Measurements from ENCODE around the gene MMP11. TPM values are rescaled to one million over a fixed set of nuclear protein-coding genes. Genes with fewer than 3 reads are reported as not detected.
A peak's percentile ranks its signal among the peaks of the same experiment; 100 is the strongest.

The MMP11 gene
- total and polyA plus RNA-seq, 2 donors: 3.8 to 3.9 TPM

DNA sequence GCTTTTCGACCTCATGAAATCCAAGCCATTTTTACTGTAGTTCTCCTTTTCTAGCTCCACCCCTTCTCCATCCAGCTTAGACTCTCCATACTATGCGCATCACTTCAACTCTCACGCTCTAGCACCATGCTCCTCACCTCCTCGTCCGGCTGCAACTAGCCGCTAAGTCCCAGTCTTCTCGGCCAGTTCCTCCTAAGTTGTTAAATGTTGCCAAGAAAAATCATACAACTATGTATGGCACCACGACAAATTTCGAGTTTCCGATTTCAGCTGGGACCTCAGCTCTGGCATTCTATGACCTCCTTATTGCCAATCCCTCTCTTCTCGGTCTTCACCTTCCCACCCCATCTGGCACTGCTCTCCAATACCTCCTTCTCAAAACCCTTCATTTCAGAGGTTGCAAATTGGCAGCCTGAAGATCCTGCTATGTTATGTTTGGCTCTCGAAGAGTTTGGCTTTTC is 22.8 kb upstream of the MMP11 start:
- H3K27ac ChIP-seq (ENCODE audit: low read depth in 1 of 2, low read length in 1 of 2): no peak overlapping the region
- WGBS: 90% methylated on average over 12 of the region's 12 CpGs
- DNase-seq (ENCODE audit: low read depth in 6 of 9, low spot score in 9 of 9): no peak
- H3K4me1 ChIP-seq (ENCODE audit: control insufficient read depth in 2 of 2, insufficient read depth in 2 of 2, low read length in 2 of 2): peaks cover 9 to 22% of the 10 kb centered on the region in 2 donors
- H3K4me3 ChIP-seq (ENCODE audit: low read length in 2 of 2): no peak overlapping the region
- no peaks in the 10 kb centered on the region for H3K9me3 ChIP-seq (ENCODE audit: control insufficient read depth in 2 of 2, insufficient read depth in 1 of 2, low read length in 1 of 2)
- no peaks in the 10 kb centered on the region for H3K27me3 ChIP-seq (ENCODE audit: control insufficient read depth in 2 of 2, insufficient read depth in 1 of 2, low read length in 1 of 2)
- H3K36me3 ChIP-seq (ENCODE audit: control insufficient read depth in 2 of 2, insufficient read depth in 2 of 2, low read length in 1 of 2): peaks cover 0 to under 1% of the 10 kb centered on the region in 2 donors

DNA sequence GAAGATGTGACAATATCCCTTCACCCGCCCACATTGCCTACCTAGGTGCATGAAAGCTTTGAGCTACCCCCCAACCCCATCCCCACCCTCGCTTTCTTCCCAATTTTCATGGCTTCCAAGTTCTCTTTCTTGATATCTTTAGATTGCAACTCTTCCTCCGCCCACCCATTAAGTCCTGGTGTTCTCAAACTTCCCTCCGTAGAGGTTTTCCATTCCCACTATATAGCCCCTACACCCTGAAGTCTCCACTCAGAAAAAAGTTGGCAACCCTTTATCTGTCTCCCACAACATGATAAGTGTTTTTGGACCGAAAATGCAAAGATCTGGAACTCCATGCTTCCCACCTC is 22.3 kb upstream of the MMP11 start:
- no peak for DNase-seq (ENCODE audit: low read depth in 6 of 9, low spot score in 9 of 9)
- 42% methylated on average over 5 of the region's 5 CpGs for WGBS
- H3K9me3 ChIP-seq (ENCODE audit: control insufficient read depth in 2 of 2, insufficient read depth in 1 of 2, low read length in 1 of 2): no peaks in the 10 kb centered on the region
- H3K27me3 ChIP-seq (ENCODE audit: control insufficient read depth in 2 of 2, insufficient read depth in 1 of 2, low read length in 1 of 2): no peaks in the 10 kb centered on the region
- no peaks in the 10 kb centered on the region for H3K36me3 ChIP-seq (ENCODE audit: control insufficient read depth in 2 of 2, insufficient read depth in 2 of 2, low read length in 1 of 2)
- peak overlapping the region; percentile 57 to 84 for H3K4me3 ChIP-seq (ENCODE audit: low read length in 2 of 2)
- peak overlapping the region; percentile 56 to 68 for H3K27ac ChIP-seq (ENCODE audit: low read depth in 1 of 2, low read length in 1 of 2)
- peaks cover 9 to 22% of the 10 kb centered on the region in 2 donors for H3K4me1 ChIP-seq (ENCODE audit: control insufficient read depth in 2 of 2, insufficient read depth in 2 of 2, low read length in 2 of 2)

DNA sequence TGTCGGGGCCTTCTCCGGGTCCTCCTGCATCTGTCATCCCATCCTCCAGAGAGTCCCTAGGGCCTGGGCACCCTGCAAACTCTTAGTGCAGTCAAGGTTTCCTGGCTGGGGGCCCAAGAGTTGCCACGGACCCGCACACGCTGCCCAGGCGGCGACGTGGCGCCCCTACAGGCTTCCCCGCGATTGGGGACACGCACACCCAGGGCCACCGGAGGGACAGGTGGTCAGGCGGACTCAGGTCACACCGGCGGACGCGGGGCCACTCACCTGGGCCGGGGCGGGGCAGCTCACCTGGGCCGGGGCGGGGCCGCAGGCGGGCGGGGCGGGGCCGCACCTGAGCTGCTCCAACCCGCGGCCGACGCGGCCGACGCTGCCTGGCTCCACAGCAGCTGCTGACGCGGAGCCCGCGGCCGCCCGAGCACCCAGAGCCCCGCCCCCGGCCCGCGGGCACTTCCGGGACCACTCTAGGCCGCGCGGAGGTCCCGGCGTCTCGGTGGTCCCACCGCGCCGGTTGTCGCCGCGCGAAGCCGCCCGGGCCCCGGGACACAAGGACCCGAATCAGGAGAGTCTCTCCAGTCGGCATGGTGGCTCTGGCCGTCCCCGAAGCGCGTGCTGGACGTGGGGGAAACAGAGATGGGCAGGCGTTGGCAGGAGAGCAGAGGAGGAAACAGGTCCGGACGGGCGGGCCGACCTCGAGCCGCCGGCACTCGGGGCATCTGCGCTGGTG is 21.8 kb upstream of the MMP11 start, which contains the start of gene ZNF70:
Gene ZNF70, minus strand, starts transcription at position 399 of the 727 bp plus-strand sequence. CDS start 5,972 bp downstream, outside the sequence.
- no peaks in the 10 kb centered on the region for H3K36me3 ChIP-seq (ENCODE audit: control insufficient read depth in 2 of 2, insufficient read depth in 2 of 2, low read length in 1 of 2)
- peak in 7 of 9 donors; percentile 70 to 93 (median 87) for DNase-seq (ENCODE audit: low read depth in 6 of 9, low spot score in 9 of 9)

DNA sequence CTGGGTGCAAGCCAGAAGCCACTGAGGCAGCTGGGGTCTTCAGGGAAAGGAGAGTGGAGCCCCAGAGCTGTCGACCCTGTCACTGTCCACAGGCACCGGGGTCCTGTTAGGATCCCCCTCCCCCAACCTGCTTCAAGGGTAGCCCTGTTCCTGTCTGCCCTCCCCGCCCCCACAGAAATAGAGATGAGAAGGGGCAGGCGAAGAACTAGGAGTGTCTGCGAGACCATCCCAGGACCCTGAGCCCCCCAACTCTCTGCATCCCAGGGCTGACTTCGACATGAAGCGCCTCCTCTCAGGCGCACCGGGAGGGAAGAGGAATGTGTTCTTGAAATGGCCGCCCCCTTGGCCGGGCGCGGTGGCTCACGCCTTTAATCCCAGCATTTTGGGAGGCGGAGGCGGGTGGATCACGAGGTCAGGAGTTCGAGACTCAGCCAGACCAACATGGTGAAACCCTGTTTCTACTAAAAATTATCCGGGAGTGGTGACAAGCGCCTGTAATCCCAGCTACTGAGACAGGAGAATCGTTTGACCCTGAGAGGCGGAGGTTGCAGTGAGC is 21.1 kb upstream of the MMP11 start:
- no peaks in the 10 kb centered on the region for H3K36me3 ChIP-seq (ENCODE audit: control insufficient read depth in 2 of 2, insufficient read depth in 2 of 2, low read length in 1 of 2)
- H3K4me1 ChIP-seq (ENCODE audit: control insufficient read depth in 2 of 2, insufficient read depth in 2 of 2, low read length in 2 of 2): peaks cover 9 to 22% of the 10 kb centered on the region in 2 donors
- H3K27me3 ChIP-seq (ENCODE audit: control insufficient read depth in 2 of 2, insufficient read depth in 1 of 2, low read length in 1 of 2): no peaks in the 10 kb centered on the region
- peak overlapping the region; percentile 81 to 91 for H3K27ac ChIP-seq (ENCODE audit: low read depth in 1 of 2, low read length in 1 of 2)
- DNase-seq (ENCODE audit: low read depth in 6 of 9, low spot score in 9 of 9): no peak
- H3K4me3 ChIP-seq (ENCODE audit: low read length in 2 of 2): peak overlapping the region; percentile 84 to 91
- WGBS: 35% methylated on average over 22 of the region's 22 CpGs
- H3K9me3 ChIP-seq (ENCODE audit: control insufficient read depth in 2 of 2, insufficient read depth in 1 of 2, low read length in 1 of 2): no peaks in the 10 kb centered on the region

More for the DNA sequence above, 21.8 kb upstream of the MMP11 start, which contains the start of gene ZNF70:
- H3K27ac ChIP-seq (ENCODE audit: low read depth in 1 of 2, low read length in 1 of 2): peak within 1 kb of the TSS; percentile 81 to 91
- H3K4me1 ChIP-seq (ENCODE audit: control insufficient read depth in 2 of 2, insufficient read depth in 2 of 2, low read length in 2 of 2): peaks cover 9 to 22% of the 10 kb centered on the region in 2 donors
- peak within 1 kb of the TSS; percentile 84 to 91 for H3K4me3 ChIP-seq (ENCODE audit: low read length in 2 of 2)
- no peaks in the 10 kb centered on the region for H3K27me3 ChIP-seq (ENCODE audit: control insufficient read depth in 2 of 2, insufficient read depth in 1 of 2, low read length in 1 of 2)
- no peaks in the 10 kb centered on the region for H3K9me3 ChIP-seq (ENCODE audit: control insufficient read depth in 2 of 2, insufficient read depth in 1 of 2, low read length in 1 of 2)
- under 1% methylated on average over 78 of the region's 78 CpGs for WGBS

DNA sequence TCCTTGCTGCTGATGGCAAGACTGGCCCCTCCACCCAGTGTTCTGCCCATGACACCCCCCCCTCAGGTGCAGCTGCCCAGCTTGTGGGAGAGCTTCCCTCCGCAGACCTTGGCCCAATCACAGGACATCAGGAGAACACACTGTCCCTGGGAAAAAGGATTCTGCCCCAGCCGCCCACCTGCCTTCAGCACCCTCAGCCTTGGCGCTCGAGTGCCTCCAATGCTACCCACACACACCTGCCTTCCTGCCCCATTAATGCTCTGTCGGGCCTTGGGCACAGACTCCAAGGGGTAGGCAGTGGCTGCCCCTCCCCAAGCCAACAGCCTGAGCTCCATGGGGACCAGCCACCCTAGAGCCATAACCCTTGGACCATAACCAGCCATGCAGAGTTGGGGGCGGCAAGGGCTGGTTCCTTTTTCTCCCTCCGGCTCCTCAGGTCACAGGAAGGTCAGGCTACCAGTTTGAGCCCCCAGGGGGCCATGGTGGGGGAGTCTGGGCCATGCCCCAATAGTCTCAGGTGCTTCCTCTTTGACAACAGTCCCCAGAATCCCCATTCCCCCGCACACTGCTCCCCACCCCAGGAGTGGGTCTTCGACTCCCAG is 20.5 kb upstream of the MMP11 start:
- no peak overlapping the region for H3K4me3 ChIP-seq (ENCODE audit: low read length in 2 of 2)
- no peak for DNase-seq (ENCODE audit: low read depth in 6 of 9, low spot score in 9 of 9)
- no peaks in the 10 kb centered on the region for H3K9me3 ChIP-seq (ENCODE audit: control insufficient read depth in 2 of 2, insufficient read depth in 1 of 2, low read length in 1 of 2)
- peaks cover 9 to 25% of the 10 kb centered on the region in 2 donors for H3K4me1 ChIP-seq (ENCODE audit: control insufficient read depth in 2 of 2, insufficient read depth in 2 of 2, low read length in 2 of 2)
- no peaks in the 10 kb centered on the region for H3K36me3 ChIP-seq (ENCODE audit: control insufficient read depth in 2 of 2, insufficient read depth in 2 of 2, low read length in 1 of 2)
- WGBS: 56% methylated on average over 9 of the region's 9 CpGs
- no peak overlapping the region for H3K27ac ChIP-seq (ENCODE audit: low read depth in 1 of 2, low read length in 1 of 2)
- H3K27me3 ChIP-seq (ENCODE audit: control insufficient read depth in 2 of 2, insufficient read depth in 1 of 2, low read length in 1 of 2): no peaks in the 10 kb centered on the region

DNA sequence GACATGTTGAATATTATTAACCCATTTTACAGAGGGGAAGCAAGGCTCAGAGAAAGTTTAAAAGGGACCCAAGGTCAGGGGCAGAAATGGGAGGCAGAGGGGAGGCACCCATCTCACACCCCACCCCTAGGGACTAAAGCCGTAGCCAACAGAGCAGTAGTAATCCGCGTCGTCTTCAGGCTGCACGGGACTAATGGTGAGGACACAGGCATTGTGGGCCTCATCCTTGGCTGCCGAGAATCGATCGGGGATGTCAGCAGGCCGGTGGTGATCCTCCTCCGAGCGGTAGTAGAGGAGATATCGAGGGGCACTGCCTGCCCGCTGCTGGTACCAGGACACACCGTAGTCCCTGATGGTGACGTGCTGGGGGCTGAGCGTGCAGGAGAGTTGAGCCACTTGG is 19.9 kb upstream of the MMP11 start:
- H3K4me3 ChIP-seq (ENCODE audit: low read length in 2 of 2): no peak overlapping the region
- no peaks in the 10 kb centered on the region for H3K9me3 ChIP-seq (ENCODE audit: control insufficient read depth in 2 of 2, insufficient read depth in 1 of 2, low read length in 1 of 2)
- no peak overlapping the region for H3K27ac ChIP-seq (ENCODE audit: low read depth in 1 of 2, low read length in 1 of 2)
- WGBS: 98% methylated on average over 16 of the region's 16 CpGs
- DNase-seq (ENCODE audit: low read depth in 6 of 9, low spot score in 9 of 9): no peak
- peaks cover 9 to 25% of the 10 kb centered on the region in 2 donors for H3K4me1 ChIP-seq (ENCODE audit: control insufficient read depth in 2 of 2, insufficient read depth in 2 of 2, low read length in 2 of 2)
- H3K27me3 ChIP-seq (ENCODE audit: control insufficient read depth in 2 of 2, insufficient read depth in 1 of 2, low read length in 1 of 2): no peaks in the 10 kb centered on the region
- H3K36me3 ChIP-seq (ENCODE audit: control insufficient read depth in 2 of 2, insufficient read depth in 2 of 2, low read length in 1 of 2): no peaks in the 10 kb centered on the region

DNA sequence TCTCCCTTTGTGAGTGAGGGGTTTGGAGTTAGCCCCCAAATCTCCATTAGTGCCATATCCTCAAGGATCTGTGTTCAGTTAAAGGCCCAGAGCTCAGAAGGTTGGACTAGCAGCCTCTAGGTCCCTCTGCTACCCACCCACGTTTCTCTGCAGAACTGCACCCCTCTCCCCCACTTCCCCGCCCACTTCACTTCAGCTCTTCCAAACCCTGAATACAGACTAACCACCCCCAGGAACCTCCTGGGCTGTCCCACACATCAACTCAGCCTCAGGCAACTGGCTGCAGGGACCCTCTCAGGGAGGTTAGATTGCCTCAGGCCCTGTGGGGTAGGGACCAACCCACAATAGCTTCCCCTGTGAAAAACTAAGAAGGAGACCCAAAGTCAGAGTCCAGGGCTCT is 19.3 kb upstream of the MMP11 start:
- Histone ChIP-seq H3K9me3 (ENCODE audit: control insufficient read depth in 2 of 2, insufficient read depth in 1 of 2, low read length in 1 of 2) (no peaks in the 10 kb centered on the region), H3K36me3 (ENCODE audit: control insufficient read depth in 2 of 2, insufficient read depth in 2 of 2, low read length in 1 of 2) (no peaks in the 10 kb centered on the region), H3K27ac (ENCODE audit: low read depth in 1 of 2, low read length in 1 of 2) (peak overlapping the region in 1 of 2 donors; percentile 40), H3K27me3 (ENCODE audit: control insufficient read depth in 2 of 2, insufficient read depth in 1 of 2, low read length in 1 of 2) (no peaks in the 10 kb centered on the region), H3K4me1 (ENCODE audit: control insufficient read depth in 2 of 2, insufficient read depth in 2 of 2, low read length in 2 of 2) (peaks cover 9 to 25% of the 10 kb centered on the region in 2 donors), H3K4me3 (ENCODE audit: low read length in 2 of 2) (no peak overlapping the region)
- WGBS: 74% methylated on average over 2 of the region's 2 CpGs
- no peak for DNase-seq (ENCODE audit: low read depth in 6 of 9, low spot score in 9 of 9)

DNA sequence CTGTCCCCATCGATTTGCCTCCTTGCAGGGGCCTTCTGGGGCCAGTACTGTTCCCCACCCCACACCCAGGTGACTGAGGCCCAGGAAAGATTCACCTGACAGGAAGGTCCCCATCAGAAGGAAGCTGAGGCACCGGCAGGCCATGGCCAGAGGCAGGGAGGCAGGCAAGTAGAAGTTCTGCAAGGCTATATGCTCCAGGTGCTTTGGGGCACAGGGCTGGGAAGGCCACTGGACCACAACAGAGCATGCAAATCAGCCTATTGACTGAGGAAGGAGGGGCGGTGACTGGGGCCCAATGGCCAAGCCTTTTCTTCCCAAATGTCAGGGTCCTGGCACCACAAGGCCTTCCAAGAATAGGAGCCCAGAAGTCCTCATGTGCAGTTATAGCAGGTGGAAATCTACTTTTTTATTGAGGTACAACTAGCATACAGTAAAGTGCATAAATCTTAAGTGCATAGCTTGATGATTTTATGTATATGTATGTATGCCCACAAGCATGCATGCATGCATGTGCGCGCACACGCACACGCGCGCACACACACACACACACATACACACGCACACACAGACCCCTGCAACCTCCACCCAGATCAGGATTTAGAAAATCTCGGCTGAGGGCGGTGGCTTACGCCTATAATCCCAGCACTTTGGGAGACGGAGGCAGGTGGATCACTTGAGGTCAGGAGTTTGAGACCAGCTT is 18.3 kb upstream of the MMP11 start, which contains the start of gene VPREB3:
Gene VPREB3, minus strand, starts transcription at position 206 of the 700 bp plus-strand sequence. Its CDS starts 62 bp downstream, at position 144.
- Histone ChIP-seq H3K4me3 (ENCODE audit: low read length in 2 of 2) (no peak within 1 kb of the TSS), H3K4me1 (ENCODE audit: control insufficient read depth in 2 of 2, insufficient read depth in 2 of 2, low read length in 2 of 2) (peaks cover 9 to 25% of the 10 kb centered on the region in 2 donors), H3K36me3 (ENCODE audit: control insufficient read depth in 2 of 2, insufficient read depth in 2 of 2, low read length in 1 of 2) (no peaks in the 10 kb centered on the region), H3K27ac (ENCODE audit: low read depth in 1 of 2, low read length in 1 of 2) (peak within 1 kb of the TSS in 1 of 2 donors; percentile 40), H3K27me3 (ENCODE audit: control insufficient read depth in 2 of 2, insufficient read depth in 1 of 2, low read length in 1 of 2) (no peaks in the 10 kb centered on the region), H3K9me3 (ENCODE audit: control insufficient read depth in 2 of 2, insufficient read depth in 1 of 2, low read length in 1 of 2) (no peaks in the 10 kb centered on the region)
- WGBS: 88% methylated on average over 14 of the region's 14 CpGs
- DNase-seq (ENCODE audit: low read depth in 6 of 9, low spot score in 9 of 9): no peak

Data from thymus (tissue), 11 donors.